Esophagus muscularis mucosa (tissue), 3 donors: ENCODE results near the gene ABCC9.

Experiments used
- POLR2A ChIP-seq: fragments of 450-650 bp; IDR thresholded peaks from one replicate; pipeline ENCODE4 v1.6.1; 2017; ENCODE audit warnings: antibody characterized with exemption, moderate library complexity, mild to moderate bottlenecking, low read depth
- POLR2AphosphoS5 ChIP-seq, 2 donors: sonication (generic); formaldehyde crosslinking; IDR thresholded peaks; one replicate each; pipeline ENCODE4 v1.6.1; 2017; ENCODE audit warnings: antibody characterized with exemption in 2 of 2
- TF ChIP-seq, protein P1 (sequence below), 3 experiments: fragments of 200-600 bp in 2 of 3; fragments of 450-650 bp in 1 of 3; sonication (generic) in 2 of 3; IDR thresholded peaks; one replicate each; pipeline ENCODE4 v1.5.1; 2017 to 2019; ENCODE audit warnings: antibody characterized with exemption in 3 of 3, mild to moderate bottlenecking in 2 of 3, moderate library complexity in 1 of 3

DNA sequence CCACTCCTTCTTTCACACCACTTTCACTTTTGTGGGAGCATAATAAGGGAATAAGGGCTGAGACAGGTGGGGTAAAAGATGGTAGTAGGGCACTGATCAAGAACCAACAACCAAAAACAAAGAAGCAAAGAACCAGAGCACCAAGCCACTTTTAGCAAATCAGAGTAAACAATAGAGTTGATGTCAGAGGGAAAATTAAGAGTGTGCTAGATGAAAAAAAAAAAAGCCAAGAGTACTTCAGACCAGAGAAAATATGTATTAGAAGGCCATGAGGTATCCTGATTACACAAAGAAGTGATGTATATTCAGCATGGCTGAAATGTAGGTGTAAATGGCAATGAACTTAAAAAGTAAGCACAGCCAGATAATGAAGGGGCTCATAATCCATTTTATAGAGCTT is 75.4 kb downstream of the ABCC9 start:
- TF ChIP-seq POLR2AphosphoS5 (IDR thresholded peaks at IDR 0.05) (no peak), POLR2A (no peak)
- TF ChIP-seq, protein P1, sequence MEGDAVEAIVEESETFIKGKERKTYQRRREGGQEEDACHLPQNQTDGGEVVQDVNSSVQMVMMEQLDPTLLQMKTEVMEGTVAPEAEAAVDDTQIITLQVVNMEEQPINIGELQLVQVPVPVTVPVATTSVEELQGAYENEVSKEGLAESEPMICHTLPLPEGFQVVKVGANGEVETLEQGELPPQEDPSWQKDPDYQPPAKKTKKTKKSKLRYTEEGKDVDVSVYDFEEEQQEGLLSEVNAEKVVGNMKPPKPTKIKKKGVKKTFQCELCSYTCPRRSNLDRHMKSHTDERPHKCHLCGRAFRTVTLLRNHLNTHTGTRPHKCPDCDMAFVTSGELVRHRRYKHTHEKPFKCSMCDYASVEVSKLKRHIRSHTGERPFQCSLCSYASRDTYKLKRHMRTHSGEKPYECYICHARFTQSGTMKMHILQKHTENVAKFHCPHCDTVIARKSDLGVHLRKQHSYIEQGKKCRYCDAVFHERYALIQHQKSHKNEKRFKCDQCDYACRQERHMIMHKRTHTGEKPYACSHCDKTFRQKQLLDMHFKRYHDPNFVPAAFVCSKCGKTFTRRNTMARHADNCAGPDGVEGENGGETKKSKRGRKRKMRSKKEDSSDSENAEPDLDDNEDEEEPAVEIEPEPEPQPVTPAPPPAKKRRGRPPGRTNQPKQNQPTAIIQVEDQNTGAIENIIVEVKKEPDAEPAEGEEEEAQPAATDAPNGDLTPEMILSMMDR (IDR thresholded peaks at IDR 0.05): no peak
